ENCODE measurements around the gene ARL11.

The ARL11 gene

DNA sequence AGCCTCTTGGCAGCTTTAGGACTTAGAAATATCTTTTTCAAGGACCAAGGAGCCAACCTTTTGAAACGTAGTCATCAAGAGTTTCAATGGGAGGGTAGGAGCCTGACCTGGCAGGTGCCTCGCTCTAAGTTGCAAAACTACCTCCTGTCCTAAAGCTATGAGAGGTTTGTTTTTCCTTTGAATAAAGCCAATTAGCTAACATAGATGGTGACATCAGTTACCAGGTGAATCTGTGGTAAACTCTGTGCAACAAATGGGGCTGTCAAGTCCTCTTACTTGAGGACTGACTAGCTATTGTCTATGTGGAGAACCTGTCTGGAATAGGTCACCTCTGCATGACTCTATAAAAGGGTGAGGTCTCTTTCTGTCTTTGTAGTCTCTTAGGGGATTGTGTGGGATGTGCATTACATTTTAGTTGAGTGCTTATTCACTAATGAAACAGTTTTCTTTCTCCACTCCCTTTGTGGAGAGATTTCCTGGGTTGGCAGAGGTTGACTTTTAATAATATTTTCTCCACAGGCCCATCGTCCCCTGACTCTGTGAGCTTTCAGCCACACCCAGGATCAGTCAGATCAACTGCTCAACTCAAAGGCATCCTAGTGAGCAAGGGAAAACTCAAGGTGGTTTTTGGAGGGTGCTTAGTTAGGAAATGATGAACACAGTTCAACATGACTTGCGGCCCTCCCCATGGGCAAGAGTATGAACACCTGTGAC is 9.9 kb downstream of the ARL11 start:
- H2AFZ ChIP-seq (ENCODE audit: low read depth, low read length) = no peak overlapping the region
- no peak overlapping the region for H3K4me3 ChIP-seq (ENCODE audit: low read length)
- H3K27ac ChIP-seq (ENCODE audit: low read length) = no peak overlapping the region
- no peaks in the 10 kb centered on the region for H3K27me3 ChIP-seq (ENCODE audit: low read depth, low read length)
- H3K4me1 ChIP-seq (ENCODE audit: low read length) = peaks cover 16% of the 10 kb centered on the region
- no peaks in the 10 kb centered on the region for H4K20me1 ChIP-seq (ENCODE audit: insufficient read depth, low read length)
- no peaks in the 10 kb centered on the region for H3K79me2 ChIP-seq (ENCODE audit: low read length)
- H3K4me2 ChIP-seq (ENCODE audit: low read length) = no peak overlapping the region
- TF ChIP-seq, protein P1, sequence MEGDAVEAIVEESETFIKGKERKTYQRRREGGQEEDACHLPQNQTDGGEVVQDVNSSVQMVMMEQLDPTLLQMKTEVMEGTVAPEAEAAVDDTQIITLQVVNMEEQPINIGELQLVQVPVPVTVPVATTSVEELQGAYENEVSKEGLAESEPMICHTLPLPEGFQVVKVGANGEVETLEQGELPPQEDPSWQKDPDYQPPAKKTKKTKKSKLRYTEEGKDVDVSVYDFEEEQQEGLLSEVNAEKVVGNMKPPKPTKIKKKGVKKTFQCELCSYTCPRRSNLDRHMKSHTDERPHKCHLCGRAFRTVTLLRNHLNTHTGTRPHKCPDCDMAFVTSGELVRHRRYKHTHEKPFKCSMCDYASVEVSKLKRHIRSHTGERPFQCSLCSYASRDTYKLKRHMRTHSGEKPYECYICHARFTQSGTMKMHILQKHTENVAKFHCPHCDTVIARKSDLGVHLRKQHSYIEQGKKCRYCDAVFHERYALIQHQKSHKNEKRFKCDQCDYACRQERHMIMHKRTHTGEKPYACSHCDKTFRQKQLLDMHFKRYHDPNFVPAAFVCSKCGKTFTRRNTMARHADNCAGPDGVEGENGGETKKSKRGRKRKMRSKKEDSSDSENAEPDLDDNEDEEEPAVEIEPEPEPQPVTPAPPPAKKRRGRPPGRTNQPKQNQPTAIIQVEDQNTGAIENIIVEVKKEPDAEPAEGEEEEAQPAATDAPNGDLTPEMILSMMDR (IDR thresholded peaks at IDR 0.05; ENCODE audit: low read depth, low read length) = no peak
- no peak for TF ChIP-seq EZH2phosphoT487 (IDR thresholded peaks at IDR 0.05; ENCODE audit: low read depth)
- H3K36me3 ChIP-seq (replicated peaks; ENCODE audit: low read depth, low read length) = peaks cover 5% of the 10 kb centered on the region
- no peaks in the 10 kb centered on the region for H3K9me3 ChIP-seq (ENCODE audit: insufficient read depth, low read length)
- no peak overlapping the region for H3K9ac ChIP-seq (ENCODE audit: low read length)

DNA sequence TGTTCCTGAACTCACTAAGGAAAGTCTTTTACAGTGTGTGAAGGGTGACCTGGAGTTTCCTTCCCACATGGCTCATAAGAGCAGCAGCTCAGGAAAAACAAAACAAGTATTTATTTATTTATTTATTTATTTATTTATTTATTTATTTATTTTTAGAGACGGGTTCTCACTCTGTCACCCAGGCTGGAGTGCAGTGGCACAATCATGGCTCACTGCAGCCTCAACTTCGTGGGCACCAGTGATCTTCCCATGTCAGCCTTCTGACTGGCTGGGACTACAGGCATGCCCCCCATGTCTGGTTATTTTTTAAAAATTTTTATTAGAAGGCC is 10.4 kb downstream of the ARL11 start:
- Histone ChIP-seq H3K4me3 (ENCODE audit: low read length) (no peak overlapping the region), H3K79me2 (ENCODE audit: low read length) (no peaks in the 10 kb centered on the region), H3K9me3 (ENCODE audit: insufficient read depth, low read length) (no peaks in the 10 kb centered on the region), H3K4me1 (ENCODE audit: low read length) (peaks cover 21% of the 10 kb centered on the region), H3K27ac (ENCODE audit: low read length) (no peak overlapping the region), H4K20me1 (ENCODE audit: insufficient read depth, low read length) (no peaks in the 10 kb centered on the region), H3K9ac (ENCODE audit: low read length) (no peak overlapping the region), H3K27me3 (ENCODE audit: low read depth, low read length) (no peaks in the 10 kb centered on the region), H3K36me3 (replicated peaks; ENCODE audit: low read depth, low read length) (peaks cover 5% of the 10 kb centered on the region), H3K4me2 (ENCODE audit: low read length) (no peak overlapping the region), H2AFZ (ENCODE audit: low read depth, low read length) (no peak overlapping the region)
- no peak for TF ChIP-seq EZH2phosphoT487 (IDR thresholded peaks at IDR 0.05; ENCODE audit: low read depth)
- TF ChIP-seq, protein P1 (IDR thresholded peaks at IDR 0.05; ENCODE audit: low read depth, low read length) = no peak

DNA sequence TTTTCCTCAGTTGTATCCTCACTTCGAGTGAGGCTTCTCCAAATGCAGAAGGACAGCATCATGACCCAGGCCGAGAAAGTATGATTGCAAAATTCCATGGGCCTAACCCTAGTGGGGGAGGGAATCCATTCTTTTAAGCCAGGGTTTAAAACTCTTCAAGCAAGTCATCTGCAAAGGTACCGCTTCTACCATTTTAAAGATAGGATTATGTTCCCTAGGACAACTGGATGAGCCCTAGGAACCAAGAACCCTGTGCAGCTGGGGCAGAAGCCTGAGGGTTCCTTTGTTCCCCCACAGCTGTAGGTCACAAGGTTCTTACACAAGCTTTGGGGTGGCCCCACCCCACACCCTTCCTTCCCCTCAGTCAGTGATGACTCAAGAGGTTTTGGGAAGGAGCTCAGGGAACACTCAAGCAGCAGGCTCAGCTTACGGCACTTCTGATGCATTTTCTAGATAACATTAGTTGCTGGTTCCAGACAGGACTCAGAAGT is 13.5 kb downstream of the ARL11 start:
- TF ChIP-seq EZH2phosphoT487 (IDR thresholded peaks at IDR 0.05; ENCODE audit: low read depth) = no peak
- TF ChIP-seq, protein P1 (IDR thresholded peaks at IDR 0.05; ENCODE audit: low read depth, low read length) = no peak
- Histone ChIP-seq H3K27me3 (ENCODE audit: low read depth, low read length) (no peaks in the 10 kb centered on the region), H4K20me1 (ENCODE audit: insufficient read depth, low read length) (no peaks in the 10 kb centered on the region), H2AFZ (ENCODE audit: low read depth, low read length) (no peak overlapping the region), H3K9me3 (ENCODE audit: insufficient read depth, low read length) (no peaks in the 10 kb centered on the region), H3K4me2 (ENCODE audit: low read length) (no peak overlapping the region), H3K79me2 (ENCODE audit: low read length) (no peaks in the 10 kb centered on the region), H3K9ac (ENCODE audit: low read length) (no peak overlapping the region), H3K27ac (ENCODE audit: low read length) (no peak overlapping the region), H3K36me3 (replicated peaks; ENCODE audit: low read depth, low read length) (no peaks in the 10 kb centered on the region), H3K4me3 (ENCODE audit: low read length) (no peak overlapping the region), H3K4me1 (ENCODE audit: low read length) (peaks cover 20% of the 10 kb centered on the region)

DNA sequence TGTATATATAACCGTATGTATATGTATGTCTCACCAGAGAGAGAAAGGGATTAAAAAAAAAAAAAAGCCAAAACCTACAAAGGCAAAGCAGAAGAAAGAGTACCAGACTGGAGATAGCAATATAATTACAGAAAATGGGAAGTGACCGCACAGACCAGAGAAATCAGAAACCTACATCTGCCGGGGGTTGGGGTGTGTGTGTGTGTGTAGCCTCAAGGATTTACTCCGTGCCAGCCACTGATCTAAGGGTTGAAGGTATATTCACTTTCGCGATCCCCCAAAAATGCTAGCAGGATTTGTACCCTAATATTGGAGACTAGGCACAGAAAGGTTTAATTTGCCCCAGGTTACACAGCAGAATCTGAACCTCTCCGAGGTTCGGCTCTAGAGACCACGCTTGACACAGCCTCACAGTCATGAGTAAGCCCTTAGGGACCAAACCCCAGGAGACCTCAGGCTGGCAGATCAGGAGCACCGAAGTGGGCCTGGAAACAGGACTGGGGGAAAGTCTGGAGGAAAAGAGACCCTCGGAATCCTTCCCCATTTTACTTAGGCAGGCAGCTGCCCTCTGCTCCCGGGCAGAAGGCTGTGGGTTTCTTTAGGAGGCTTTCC is 14.8 kb downstream of the ARL11 start:
- H3K4me1 ChIP-seq (ENCODE audit: low read length) = peaks cover 21% of the 10 kb centered on the region
- H3K9me3 ChIP-seq (ENCODE audit: insufficient read depth, low read length) = no peaks in the 10 kb centered on the region
- H3K9ac ChIP-seq (ENCODE audit: low read length) = peak overlapping the region; percentile 65
- peak overlapping the region; percentile 78 for H3K4me3 ChIP-seq (ENCODE audit: low read length)
- H3K27ac ChIP-seq (ENCODE audit: low read length) = peak overlapping the region; percentile 15; the same call in 1 of the 2 replicates
- H4K20me1 ChIP-seq (ENCODE audit: insufficient read depth, low read length) = no peaks in the 10 kb centered on the region
- H3K27me3 ChIP-seq (ENCODE audit: low read depth, low read length) = no peaks in the 10 kb centered on the region
- H2AFZ ChIP-seq (ENCODE audit: low read depth, low read length) = peak overlapping the region; percentile 72
- TF ChIP-seq EZH2phosphoT487 (IDR thresholded peaks at IDR 0.05; ENCODE audit: low read depth) = no peak
- TF ChIP-seq, protein P1 (IDR thresholded peaks at IDR 0.05; ENCODE audit: low read depth, low read length) = no peak
- peak overlapping the region; percentile 97 for H3K4me2 ChIP-seq (ENCODE audit: low read length)
- H3K36me3 ChIP-seq (replicated peaks; ENCODE audit: low read depth, low read length) = no peaks in the 10 kb centered on the region
- H3K79me2 ChIP-seq (ENCODE audit: low read length) = no peaks in the 10 kb centered on the region

Measured in OCI-LY3 (cell line).